ENCODE measurements around the gene UBN2. TPM values are rescaled to one million over a fixed set of nuclear protein-coding genes. Genes with fewer than 3 reads are reported as not detected.
A peak's percentile ranks its signal among the peaks of the same experiment; 100 is the strongest.

Gene UBN2
- total and polyA plus RNA-seq, 8 donors = 0.76 to 23.9 (median 6.3) TPM

DNA sequence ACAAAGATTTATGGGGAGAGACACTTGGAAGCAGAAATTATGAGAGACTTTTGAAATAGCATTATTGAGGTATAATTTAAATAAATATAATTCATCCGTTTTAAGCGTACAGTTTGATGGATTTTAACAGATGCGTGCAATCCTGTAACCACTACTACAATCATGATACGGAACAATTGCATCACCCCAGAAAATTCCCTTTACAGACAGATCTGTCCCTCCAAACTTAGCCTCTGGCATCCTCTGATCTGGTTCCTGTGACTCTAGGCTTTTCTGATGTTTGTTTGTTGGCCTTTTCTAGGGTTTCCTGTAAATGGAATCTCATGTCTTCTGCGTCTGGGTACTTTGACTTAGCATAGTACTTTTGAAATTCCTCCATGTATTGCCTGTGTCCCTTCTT lies 15.5 kb downstream of the UBN2 start:
- intact Hi-C loops (cut with DNase I; ENCODE audit: low total_unique reads) = no loop called here
- Histone ChIP-seq H3K36me3 (peaks cover 0 to 90% (median 61%) of the 10 kb centered on the region in 4 donors), H3K4me3 (no peak overlapping the region), H3K9me3 (no peaks in the 10 kb centered on the region), H3K27me3 (no peaks in the 10 kb centered on the region), H3K27ac (peak overlapping the region in 1 of 5 donors; percentile 21), H3K4me1 (peaks cover 4 to 17% (median 10%) of the 10 kb centered on the region in 4 donors)
- TF ChIP-seq POLR2AphosphoS5 (IDR thresholded peaks at IDR 0.05) = no peak
- no peak for TF ChIP-seq EP300 (IDR thresholded peaks at IDR 0.05)
- TF ChIP-seq, protein P1, sequence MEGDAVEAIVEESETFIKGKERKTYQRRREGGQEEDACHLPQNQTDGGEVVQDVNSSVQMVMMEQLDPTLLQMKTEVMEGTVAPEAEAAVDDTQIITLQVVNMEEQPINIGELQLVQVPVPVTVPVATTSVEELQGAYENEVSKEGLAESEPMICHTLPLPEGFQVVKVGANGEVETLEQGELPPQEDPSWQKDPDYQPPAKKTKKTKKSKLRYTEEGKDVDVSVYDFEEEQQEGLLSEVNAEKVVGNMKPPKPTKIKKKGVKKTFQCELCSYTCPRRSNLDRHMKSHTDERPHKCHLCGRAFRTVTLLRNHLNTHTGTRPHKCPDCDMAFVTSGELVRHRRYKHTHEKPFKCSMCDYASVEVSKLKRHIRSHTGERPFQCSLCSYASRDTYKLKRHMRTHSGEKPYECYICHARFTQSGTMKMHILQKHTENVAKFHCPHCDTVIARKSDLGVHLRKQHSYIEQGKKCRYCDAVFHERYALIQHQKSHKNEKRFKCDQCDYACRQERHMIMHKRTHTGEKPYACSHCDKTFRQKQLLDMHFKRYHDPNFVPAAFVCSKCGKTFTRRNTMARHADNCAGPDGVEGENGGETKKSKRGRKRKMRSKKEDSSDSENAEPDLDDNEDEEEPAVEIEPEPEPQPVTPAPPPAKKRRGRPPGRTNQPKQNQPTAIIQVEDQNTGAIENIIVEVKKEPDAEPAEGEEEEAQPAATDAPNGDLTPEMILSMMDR (IDR thresholded peaks at IDR 0.05) = no peak
- no peak for DNase-seq
- 90 to 95% (median 92%) methylated on average over 5 of the region's 5 CpGs for WGBS, 5 donors

DNA sequence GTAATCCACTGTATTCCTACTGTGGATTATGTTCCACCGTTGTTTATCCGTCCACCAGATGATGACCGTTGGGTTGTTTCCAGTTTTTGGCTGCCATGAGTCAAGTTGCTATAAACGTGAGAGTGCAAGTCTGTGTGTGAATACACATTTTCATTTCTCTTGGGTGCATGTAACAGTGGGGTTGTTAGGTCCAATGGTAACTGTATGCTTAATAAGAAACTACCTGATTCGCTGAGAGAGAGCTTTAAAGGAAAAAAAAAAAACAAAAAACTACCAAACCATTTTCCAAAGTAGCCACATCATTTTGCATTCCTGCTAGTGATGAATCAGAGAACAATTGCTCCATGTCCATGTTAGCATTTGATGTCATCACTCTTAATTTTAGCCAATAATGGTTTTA lies 15.9 kb downstream of the UBN2 start:
- Histone ChIP-seq H3K36me3 (peaks cover 0 to 90% (median 61%) of the 10 kb centered on the region in 4 donors), H3K27me3 (no peaks in the 10 kb centered on the region), H3K9me3 (no peaks in the 10 kb centered on the region), H3K27ac (peak overlapping the region in 1 of 5 donors; percentile 21), H3K4me1 (peaks cover 4 to 17% (median 10%) of the 10 kb centered on the region in 4 donors), H3K4me3 (no peak overlapping the region)
- no peak for DNase-seq
- intact Hi-C loops (cut with DNase I; ENCODE audit: low total_unique reads) = no loop called here
- no peak for TF ChIP-seq EP300 (IDR thresholded peaks at IDR 0.05)
- TF ChIP-seq POLR2A (IDR thresholded peaks at IDR 0.05) = no peak
- TF ChIP-seq, protein P1 (IDR thresholded peaks at IDR 0.05) = no peak
- TF ChIP-seq POLR2AphosphoS5 (IDR thresholded peaks at IDR 0.05) = no peak
- 78 to 84% (median 80%) methylated on average over 5 of the region's 5 CpGs for WGBS, 5 donors

DNA sequence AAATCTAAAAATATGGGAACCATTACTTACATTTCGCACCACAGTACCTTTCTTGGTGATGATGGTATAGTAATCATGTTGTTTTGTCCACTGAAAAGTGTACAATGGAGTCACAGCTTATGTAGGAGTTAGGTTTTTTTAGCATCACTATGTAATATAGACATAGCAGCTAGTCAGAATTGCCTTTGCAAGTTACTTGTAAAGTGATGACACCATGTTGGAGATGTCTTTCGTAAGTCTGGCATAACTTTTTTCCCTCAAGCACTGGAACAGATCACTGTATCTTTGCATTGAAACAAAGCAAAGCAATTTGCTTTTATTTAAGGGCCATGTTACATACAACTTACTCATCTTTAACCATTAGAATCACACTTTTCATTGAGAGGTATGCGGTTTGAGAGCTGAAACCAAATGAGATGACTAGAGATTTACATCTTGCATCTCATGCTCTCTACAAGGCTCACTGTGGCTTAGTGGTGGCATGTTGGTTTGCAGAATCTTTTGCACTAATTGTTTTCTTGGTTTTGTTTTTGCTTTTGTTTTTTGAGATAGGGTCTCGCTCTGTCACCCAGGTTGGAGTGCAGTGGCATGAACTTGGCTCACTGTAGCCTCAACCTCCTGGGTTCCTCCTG lies 18.3 kb downstream of the UBN2 start:
- WGBS, 5 donors = 92 to 97% (median 95%) methylated on average over 4 of the region's 4 CpGs

DNA sequence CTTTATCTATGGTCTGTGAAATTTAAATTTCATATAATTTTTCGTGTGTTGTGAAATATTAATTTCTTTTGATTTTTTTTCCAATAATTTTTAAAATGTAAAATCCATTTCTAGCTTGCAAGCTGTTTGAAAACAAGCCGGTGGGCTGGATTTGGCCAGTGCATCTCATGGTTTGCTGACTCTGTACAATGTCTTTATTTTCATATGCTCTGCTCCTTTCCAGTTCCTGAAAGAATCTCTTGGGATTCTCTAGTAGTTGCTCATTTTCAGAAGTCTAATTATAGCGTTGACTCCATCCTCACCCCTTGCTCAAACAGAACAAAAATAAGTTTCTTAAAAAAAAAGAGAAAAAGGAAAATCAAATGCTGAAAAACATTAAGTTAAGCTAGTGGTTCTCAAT lies 21.4 kb downstream of the UBN2 start:
- intact Hi-C loops (cut with DNase I; ENCODE audit: low total_unique reads) = no loop called here
- Histone ChIP-seq H3K27me3 (no peaks in the 10 kb centered on the region), H3K4me1 (no peaks in the 10 kb centered on the region), H3K27ac (no peak overlapping the region), H3K9me3 (no peaks in the 10 kb centered on the region), H3K4me3 (no peak overlapping the region), H3K36me3 (peaks cover under 1 to 90% (median 74%) of the 10 kb centered on the region in 4 donors)
- DNase-seq = peak in 1 of 2 donors; percentile 16
- 81 to 98% (median 92%) methylated on average over 3 of the region's 3 CpGs for WGBS, 5 donors
- no peak for TF ChIP-seq POLR2A (IDR thresholded peaks at IDR 0.05)
- TF ChIP-seq, protein P1 (IDR thresholded peaks at IDR 0.05) = no peak
- TF ChIP-seq POLR2AphosphoS5 (IDR thresholded peaks at IDR 0.05) = no peak
- no peak for TF ChIP-seq EP300 (IDR thresholded peaks at IDR 0.05)

More for the DNA sequence above, 18.3 kb downstream of the UBN2 start:
- H3K36me3 ChIP-seq = peaks cover 0 to 94% (median 74%) of the 10 kb centered on the region in 4 donors
- DNase-seq = no peak
- peaks cover 0 to 17% (median 7%) of the 10 kb centered on the region in 4 donors for H3K4me1 ChIP-seq
- H3K27me3 ChIP-seq = no peaks in the 10 kb centered on the region
- TF ChIP-seq, protein P1 (IDR thresholded peaks at IDR 0.05) = no peak
- TF ChIP-seq POLR2A (IDR thresholded peaks at IDR 0.05) = no peak
- no peak for TF ChIP-seq EP300 (IDR thresholded peaks at IDR 0.05)
- TF ChIP-seq POLR2AphosphoS5 (IDR thresholded peaks at IDR 0.05) = no peak
- no peak overlapping the region for H3K4me3 ChIP-seq
- intact Hi-C loops (cut with DNase I; ENCODE audit: low total_unique reads) = no loop called here
- no peaks in the 10 kb centered on the region for H3K9me3 ChIP-seq
- H3K27ac ChIP-seq = no peak overlapping the region

Data from stomach (tissue), 9 donors.